A549 (cell line): ENCODE results near the gene FCMR.

Experiments used
- HOXB5 ChIP-seq: fragments of 250-450 bp; sonication (Bioruptor Pico); IDR thresholded peaks from 2 replicates; pipeline ENCODE4 v1.5.0; 2020; ENCODE audit warnings: mild to moderate bottlenecking, moderate library complexity
- POLR2A ChIP-seq: IDR thresholded peaks from 2 replicates; pipeline ENCODE4 v1.6.1; 2012; ENCODE audit warnings: mild to moderate bottlenecking, low read length
- TF ChIP-seq, protein P1 (sequence below): fragments of >200 bp; sonication (Bioruptor Twin); formaldehyde crosslinking; IDR thresholded peaks from 3 replicates; pipeline ENCODE4 v1.5.1; 2016

DNA sequence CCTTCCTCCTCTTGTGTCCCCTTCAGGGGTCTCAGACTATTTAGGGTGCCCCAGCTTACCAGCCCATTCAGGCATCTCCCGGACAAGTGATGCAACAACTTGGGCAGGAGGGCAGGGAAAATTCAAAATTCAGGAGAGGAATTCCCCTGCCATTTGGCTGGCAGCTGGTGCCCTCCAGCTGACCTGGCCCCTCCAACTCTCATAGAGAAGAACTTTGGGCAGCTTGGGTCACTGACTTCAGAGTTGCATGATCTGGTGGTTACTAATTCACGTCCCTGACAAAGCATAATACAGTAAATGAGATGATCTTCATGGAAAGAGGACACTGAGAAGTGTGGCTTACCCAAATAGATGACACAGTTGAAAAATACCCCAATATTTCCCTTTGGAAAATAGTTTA is 48.7 kb upstream of the FCMR start, which contains the start of gene FCAMR:
- TF ChIP-seq, protein P1, sequence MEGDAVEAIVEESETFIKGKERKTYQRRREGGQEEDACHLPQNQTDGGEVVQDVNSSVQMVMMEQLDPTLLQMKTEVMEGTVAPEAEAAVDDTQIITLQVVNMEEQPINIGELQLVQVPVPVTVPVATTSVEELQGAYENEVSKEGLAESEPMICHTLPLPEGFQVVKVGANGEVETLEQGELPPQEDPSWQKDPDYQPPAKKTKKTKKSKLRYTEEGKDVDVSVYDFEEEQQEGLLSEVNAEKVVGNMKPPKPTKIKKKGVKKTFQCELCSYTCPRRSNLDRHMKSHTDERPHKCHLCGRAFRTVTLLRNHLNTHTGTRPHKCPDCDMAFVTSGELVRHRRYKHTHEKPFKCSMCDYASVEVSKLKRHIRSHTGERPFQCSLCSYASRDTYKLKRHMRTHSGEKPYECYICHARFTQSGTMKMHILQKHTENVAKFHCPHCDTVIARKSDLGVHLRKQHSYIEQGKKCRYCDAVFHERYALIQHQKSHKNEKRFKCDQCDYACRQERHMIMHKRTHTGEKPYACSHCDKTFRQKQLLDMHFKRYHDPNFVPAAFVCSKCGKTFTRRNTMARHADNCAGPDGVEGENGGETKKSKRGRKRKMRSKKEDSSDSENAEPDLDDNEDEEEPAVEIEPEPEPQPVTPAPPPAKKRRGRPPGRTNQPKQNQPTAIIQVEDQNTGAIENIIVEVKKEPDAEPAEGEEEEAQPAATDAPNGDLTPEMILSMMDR, result no peak
- TF ChIP-seq POLR2A (no peak), HOXB5 (CRISPR knock-in tag) (no peak)
